Astrocyte (in vitro differentiated cells and primary cell): ENCODE measurements around the gene SLC16A10.

Experiments used
- EZH2 ChIP-seq: IDR thresholded peaks from 2 replicates; pipeline ENCODE4 v1.6.1; 2012; ENCODE audit warnings: mild to moderate bottlenecking, low read length, inconsistent platforms; ENCODE audit not compliant: insufficient read depth
- TF ChIP-seq, protein P1 (sequence below): IDR thresholded peaks from 2 replicates; pipeline ENCODE4 v1.5.1; 2011; ENCODE audit warnings: low read depth, mild to moderate bottlenecking, inconsistent platforms, low read length, moderate library complexity; ENCODE audit not compliant: insufficient read depth

DNA sequence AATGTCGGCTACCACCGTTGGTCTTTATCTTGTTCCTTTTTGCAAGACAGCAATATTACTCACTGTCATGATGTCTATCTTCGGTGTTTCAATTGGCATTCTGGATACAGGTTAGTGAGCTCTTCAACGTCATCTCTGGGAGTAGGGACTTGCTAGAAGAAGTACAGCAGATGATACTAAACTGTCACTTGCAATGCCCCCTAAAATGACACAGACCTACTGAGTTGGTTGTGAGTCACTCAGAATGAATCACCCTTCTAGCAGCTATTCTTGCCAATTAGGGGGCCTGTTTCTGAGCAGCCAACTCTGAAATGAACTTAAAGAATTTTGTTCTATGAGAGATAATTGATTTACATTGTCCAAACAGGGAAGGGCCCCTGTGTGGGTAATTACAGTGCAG lies 176.5 kb downstream of the SLC16A10 start:
- TF ChIP-seq, protein P1, sequence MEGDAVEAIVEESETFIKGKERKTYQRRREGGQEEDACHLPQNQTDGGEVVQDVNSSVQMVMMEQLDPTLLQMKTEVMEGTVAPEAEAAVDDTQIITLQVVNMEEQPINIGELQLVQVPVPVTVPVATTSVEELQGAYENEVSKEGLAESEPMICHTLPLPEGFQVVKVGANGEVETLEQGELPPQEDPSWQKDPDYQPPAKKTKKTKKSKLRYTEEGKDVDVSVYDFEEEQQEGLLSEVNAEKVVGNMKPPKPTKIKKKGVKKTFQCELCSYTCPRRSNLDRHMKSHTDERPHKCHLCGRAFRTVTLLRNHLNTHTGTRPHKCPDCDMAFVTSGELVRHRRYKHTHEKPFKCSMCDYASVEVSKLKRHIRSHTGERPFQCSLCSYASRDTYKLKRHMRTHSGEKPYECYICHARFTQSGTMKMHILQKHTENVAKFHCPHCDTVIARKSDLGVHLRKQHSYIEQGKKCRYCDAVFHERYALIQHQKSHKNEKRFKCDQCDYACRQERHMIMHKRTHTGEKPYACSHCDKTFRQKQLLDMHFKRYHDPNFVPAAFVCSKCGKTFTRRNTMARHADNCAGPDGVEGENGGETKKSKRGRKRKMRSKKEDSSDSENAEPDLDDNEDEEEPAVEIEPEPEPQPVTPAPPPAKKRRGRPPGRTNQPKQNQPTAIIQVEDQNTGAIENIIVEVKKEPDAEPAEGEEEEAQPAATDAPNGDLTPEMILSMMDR = no peak
- no peak for TF ChIP-seq EZH2
